Adipocyte (in vitro differentiated cells): ENCODE results near the gene RAB35.
A peak's percentile ranks its signal among the peaks of the same experiment; 100 is the strongest.

Source experiments
- DNase-seq: peaks from one replicate; pipeline ENCODE4 v3.0.0-alpha.2; 2015; ENCODE audit warnings: low read depth
- H3K27me3 ChIP-seq: replicated peaks from 2 replicates; pipeline ENCODE4 v1.7.0; 2013; ENCODE audit warnings: mild to moderate bottlenecking, low read length, moderate library complexity; ENCODE audit not compliant: control insufficient read depth, insufficient read depth
- H3K36me3 ChIP-seq: 2 replicates; pipeline ENCODE4 v1.7.0; 2013; ENCODE audit warnings: low read length, mild to moderate bottlenecking, moderate library complexity; ENCODE audit not compliant: control insufficient read depth, insufficient read depth, severe bottlenecking
- H3K4me1 ChIP-seq: 2 replicates; pipeline ENCODE4 v1.7.0; 2013; ENCODE audit warnings: mild to moderate bottlenecking, low read length, moderate library complexity; ENCODE audit not compliant: control insufficient read depth, insufficient read depth
- H3K4me3 ChIP-seq: 2 replicates; pipeline ENCODE4 v1.7.0; 2013; ENCODE audit warnings: mild to moderate bottlenecking, low read length, moderate library complexity
- H3K9ac ChIP-seq: 2 replicates; pipeline ENCODE4 v1.7.0; 2013; ENCODE audit warnings: mild to moderate bottlenecking, low read length, moderate library complexity
- H3K9me3 ChIP-seq: 2 replicates; pipeline ENCODE4 v1.7.0; 2013; ENCODE audit warnings: mild to moderate bottlenecking, low read length, moderate library complexity; ENCODE audit not compliant: control insufficient read depth

Gene RAB35

GRCh38 chr12:120145164-120145563, 28.6 kb upstream of the RAB35 start:
- H3K27me3 ChIP-seq: no peaks in the 10 kb centered on the region
- no peak for DNase-seq
- no peak overlapping the region for H3K4me3 ChIP-seq
- peaks cover 99% of the 10 kb centered on the region for H3K36me3 ChIP-seq
- H3K9ac ChIP-seq: no peak overlapping the region
- H3K9me3 ChIP-seq: no peaks in the 10 kb centered on the region
- peaks cover 13% of the 10 kb centered on the region for H3K4me1 ChIP-seq

DNA sequence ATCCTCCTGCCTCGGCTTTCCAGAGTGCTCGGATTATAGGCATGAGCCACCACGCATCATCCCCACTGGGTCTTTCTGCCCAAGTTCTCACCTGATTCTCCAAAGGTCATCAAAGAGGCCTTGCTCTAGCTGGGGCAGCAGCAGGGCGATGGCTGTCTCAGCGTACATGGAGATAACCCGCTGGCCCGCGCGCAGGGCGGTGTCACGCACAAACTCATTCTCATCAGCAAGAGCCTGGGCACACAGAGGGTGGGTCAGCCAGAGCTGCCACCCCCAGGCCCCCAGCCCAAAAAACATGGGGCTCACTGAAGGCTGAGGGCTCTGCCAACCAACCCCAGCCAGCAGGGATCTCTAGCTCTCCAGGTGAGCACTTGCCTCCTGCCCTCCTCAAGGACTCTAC, 27.7 kb upstream of the RAB35 start:
- Histone ChIP-seq H3K4me3 (no peak overlapping the region), H3K9ac (no peak overlapping the region), H3K4me1 (peaks cover 13% of the 10 kb centered on the region), H3K27me3 (no peaks in the 10 kb centered on the region), H3K36me3 (peaks cover 99% of the 10 kb centered on the region), H3K9me3 (no peaks in the 10 kb centered on the region)
- no peak for DNase-seq

DNA sequence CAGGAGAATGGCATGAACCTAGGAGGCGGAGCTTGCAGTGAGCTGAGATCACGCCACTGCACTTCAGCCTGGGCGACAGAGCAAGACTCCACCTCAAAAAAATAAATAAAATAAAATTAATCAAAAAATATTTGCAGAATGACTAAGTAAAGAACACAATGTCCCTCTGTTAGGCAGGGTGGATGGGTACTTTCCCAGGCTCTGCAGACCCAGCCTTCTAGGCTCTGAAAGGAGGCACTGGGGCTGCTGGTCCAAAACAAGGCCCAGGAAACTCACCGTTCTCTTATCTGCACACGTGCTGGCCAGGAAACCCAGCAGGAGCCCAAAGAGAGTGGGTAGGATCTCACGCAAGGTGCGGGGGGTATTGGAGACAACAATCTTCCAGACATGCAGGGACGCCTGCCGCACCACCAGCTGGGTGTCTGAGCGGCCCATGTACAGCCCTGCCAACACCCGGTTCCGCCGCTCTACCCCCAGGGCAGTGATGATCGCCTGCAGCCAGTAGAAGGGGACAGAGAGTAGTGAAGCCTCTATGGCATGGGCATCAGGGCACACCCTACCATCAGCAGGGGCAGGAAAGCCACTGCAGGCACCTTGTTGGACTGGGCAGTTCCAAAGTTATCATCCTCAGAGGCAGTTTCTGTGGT, 25.8 kb upstream of the RAB35 start:
- Histone ChIP-seq H3K4me3 (no peak overlapping the region), H3K9ac (no peak overlapping the region), H3K9me3 (no peaks in the 10 kb centered on the region), H3K36me3 (peaks cover 96% of the 10 kb centered on the region), H3K4me1 (peaks cover 13% of the 10 kb centered on the region), H3K27me3 (no peaks in the 10 kb centered on the region)
- DNase-seq: peak; percentile 8

DNA sequence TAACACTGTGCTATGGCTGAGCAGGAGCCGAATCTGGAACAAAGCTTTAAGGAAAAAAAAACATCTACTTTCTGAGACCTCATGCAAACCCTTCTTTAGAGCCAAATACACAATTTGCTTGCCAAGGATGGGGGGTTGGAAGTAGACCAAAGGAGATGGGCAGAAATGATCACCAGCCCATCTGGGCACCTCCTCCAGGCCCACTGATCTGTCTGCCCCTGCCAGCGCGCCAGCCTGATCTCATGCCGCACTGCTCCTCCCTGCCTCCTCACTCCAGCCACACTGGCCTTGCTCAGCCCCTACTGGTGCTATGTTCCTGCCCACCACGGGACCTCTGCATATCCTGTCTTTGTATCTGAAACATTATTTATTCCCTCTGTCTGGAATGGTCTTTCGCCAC, 24.8 kb upstream of the RAB35 start:
- Histone ChIP-seq H3K36me3 (peaks cover 96% of the 10 kb centered on the region), H3K27me3 (no peaks in the 10 kb centered on the region), H3K9ac (no peak overlapping the region), H3K4me1 (peaks cover 13% of the 10 kb centered on the region), H3K9me3 (no peaks in the 10 kb centered on the region), H3K4me3 (no peak overlapping the region)
- no peak for DNase-seq

DNA sequence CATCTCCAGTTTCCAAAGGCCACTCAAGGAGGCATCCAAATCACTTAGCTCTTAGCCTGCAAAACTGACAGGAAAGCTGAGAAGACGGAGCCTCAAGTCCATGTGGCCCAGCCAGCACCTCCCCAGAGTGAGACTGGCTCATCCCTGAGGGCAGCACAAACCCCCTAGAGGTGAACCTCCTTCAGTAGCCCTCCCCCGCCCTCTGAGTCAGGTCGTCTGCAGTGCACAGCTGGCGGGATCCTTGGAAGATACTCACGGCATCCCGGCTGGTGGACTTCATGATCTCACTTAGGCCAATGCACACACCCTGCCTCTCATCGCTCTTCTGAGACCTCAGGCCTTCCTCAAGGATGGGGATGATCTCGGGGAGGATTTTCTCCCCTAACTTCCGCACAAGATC, 24.1 kb upstream of the RAB35 start:
- no peak overlapping the region for H3K9ac ChIP-seq
- H3K4me1 ChIP-seq: peaks cover 13% of the 10 kb centered on the region
- DNase-seq: no peak
- no peaks in the 10 kb centered on the region for H3K27me3 ChIP-seq
- H3K36me3 ChIP-seq: peaks cover 96% of the 10 kb centered on the region
- no peaks in the 10 kb centered on the region for H3K9me3 ChIP-seq
- no peak overlapping the region for H3K4me3 ChIP-seq

- no peak overlapping the region for H3K4me3 ChIP-seq
- H3K36me3 ChIP-seq: peaks cover 94% of the 10 kb centered on the region
- no peaks in the 10 kb centered on the region for H3K9me3 ChIP-seq
These were observed 23.4 kb upstream of the RAB35 start for GRCh38 chr12:120139958-120140357.

GRCh38 chr12:120138366-120138765, 21.8 kb upstream of the RAB35 start:
- H3K9me3 ChIP-seq: no peaks in the 10 kb centered on the region
- H3K36me3 ChIP-seq: peaks cover 94% of the 10 kb centered on the region
- no peak for DNase-seq
- H3K4me1 ChIP-seq: peaks cover 13% of the 10 kb centered on the region
- no peak overlapping the region for H3K4me3 ChIP-seq
- no peak overlapping the region for H3K9ac ChIP-seq
- H3K27me3 ChIP-seq: no peaks in the 10 kb centered on the region

More at GRCh38 chr12:120139958-120140357, 23.4 kb upstream of the RAB35 start:
- DNase-seq: no peak
- Histone ChIP-seq H3K27me3 (no peaks in the 10 kb centered on the region), H3K4me1 (peaks cover 13% of the 10 kb centered on the region), H3K9ac (no peak overlapping the region)

DNA sequence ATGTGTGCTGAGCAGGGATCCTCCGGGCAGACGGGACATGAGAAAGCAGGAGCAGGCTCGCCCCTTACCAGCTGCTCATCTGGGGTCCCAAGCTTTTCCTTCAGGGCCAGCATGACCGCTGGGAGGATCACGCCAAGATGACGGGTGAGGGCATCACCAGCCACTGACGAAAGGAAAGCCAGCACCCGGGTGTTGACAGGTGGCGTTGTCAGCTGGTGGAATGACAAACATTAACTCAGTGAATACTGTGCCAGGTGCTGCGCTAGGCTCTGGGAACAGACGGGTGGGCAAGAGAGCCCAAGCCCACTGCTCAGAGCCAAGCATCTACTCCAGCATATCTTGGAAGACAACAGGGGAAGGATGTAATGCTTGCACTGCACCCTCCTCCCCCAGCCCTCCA, 21.3 kb upstream of the RAB35 start:
- Histone ChIP-seq H3K36me3 (peaks cover 95% of the 10 kb centered on the region), H3K9me3 (no peaks in the 10 kb centered on the region), H3K4me3 (no peak overlapping the region), H3K9ac (no peak overlapping the region), H3K27me3 (no peaks in the 10 kb centered on the region), H3K4me1 (peaks cover 12% of the 10 kb centered on the region)
- DNase-seq: no peak

DNA sequence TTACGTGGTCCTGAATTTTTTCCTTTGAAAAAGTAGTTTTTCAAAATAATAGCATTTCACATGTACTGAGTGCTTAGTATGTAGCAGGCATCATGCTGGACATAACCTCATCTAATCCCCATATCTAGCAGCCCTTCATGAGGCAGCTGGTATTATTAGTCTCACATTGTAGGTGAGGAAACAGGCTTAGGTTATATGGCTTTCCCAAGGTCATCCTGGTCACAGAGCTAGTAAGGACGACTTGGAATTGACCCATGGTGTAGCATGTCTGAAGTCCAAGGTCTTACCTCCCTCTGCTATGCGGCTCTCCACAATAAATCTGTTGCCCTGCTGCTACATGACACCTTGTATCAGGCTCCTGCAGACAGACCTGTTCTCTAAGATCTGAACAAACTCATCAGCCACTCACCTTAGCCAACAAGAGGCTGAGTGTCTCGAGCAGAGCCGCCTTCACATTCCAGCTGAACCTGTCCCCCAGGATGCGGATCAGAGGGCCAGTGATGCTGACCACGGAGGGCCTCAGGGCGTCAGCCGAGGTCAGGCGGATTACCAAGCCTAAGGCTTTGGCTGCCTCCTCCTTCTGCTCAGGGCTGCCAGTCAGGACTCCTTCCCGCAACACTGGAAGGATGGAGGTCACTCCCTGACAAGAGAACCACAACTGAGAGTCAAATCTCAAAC, 19.7 kb upstream of the RAB35 start:
- Histone ChIP-seq H3K4me1 (peaks cover 2% of the 10 kb centered on the region), H3K4me3 (no peak overlapping the region), H3K27me3 (no peaks in the 10 kb centered on the region), H3K9ac (no peak overlapping the region), H3K9me3 (no peaks in the 10 kb centered on the region), H3K36me3 (peaks cover 95% of the 10 kb centered on the region)
- no peak for DNase-seq

GRCh38 chr12:120134307-120134980, 17.9 kb upstream of the RAB35 start:
- Histone ChIP-seq H3K4me1 (no peaks in the 10 kb centered on the region), H3K36me3 (peaks cover 95% of the 10 kb centered on the region), H3K4me3 (no peak overlapping the region), H3K9ac (no peak overlapping the region), H3K9me3 (no peaks in the 10 kb centered on the region), H3K27me3 (no peaks in the 10 kb centered on the region)
- DNase-seq: no peak

GRCh38 chr12:120132863-120133385, 16.4 kb upstream of the RAB35 start:
- H3K4me1 ChIP-seq: no peaks in the 10 kb centered on the region
- no peak overlapping the region for H3K9ac ChIP-seq
- no peaks in the 10 kb centered on the region for H3K27me3 ChIP-seq
- peaks cover 97% of the 10 kb centered on the region for H3K36me3 ChIP-seq
- DNase-seq: no peak
- no peak overlapping the region for H3K4me3 ChIP-seq
- no peaks in the 10 kb centered on the region for H3K9me3 ChIP-seq
